Measurements from ENCODE around the gene LAMC1.

The LAMC1 gene

GRCh38 chr1:183023146-183023600 lies at the start of gene LAMC1:
Gene LAMC1 (plus strand): TSS chr1:183023420. CDS start chr1:183023717, 297 bp downstream.
- DNase-seq (ENCODE audit: low spot score): no peak

- no peak for DNase-seq (ENCODE audit: low spot score)
Measured at GRCh38 chr1:182974506-182975191, 48.6 kb upstream of the LAMC1 start.

- no peak for DNase-seq (ENCODE audit: low spot score)
Measured at GRCh38 chr1:182977480-182977879, 45.7 kb upstream of the LAMC1 start.

- DNase-seq (ENCODE audit: low spot score): no peak
Measured at GRCh38 chr1:182978151-182978853, 44.9 kb upstream of the LAMC1 start.

- no peak for DNase-seq (ENCODE audit: low spot score)
Measured at GRCh38 chr1:182984138-182984537, 39.1 kb upstream of the LAMC1 start.

- DNase-seq (ENCODE audit: low spot score): no peak
Measured at GRCh38 chr1:182984621-182985020, 38.6 kb upstream of the LAMC1 start.

GRCh38 chr1:182985876-182986275 lies 37.3 kb upstream of the LAMC1 start:
- DNase-seq (ENCODE audit: low spot score): no peak

- DNase-seq (ENCODE audit: low spot score): no peak
Measured at GRCh38 chr1:182990413-182991144, 32.6 kb upstream of the LAMC1 start.

GRCh38 chr1:182993746-182994145 lies 29.5 kb upstream of the LAMC1 start:
- DNase-seq (ENCODE audit: low spot score): no peak

- DNase-seq (ENCODE audit: low spot score): no peak
Measured at GRCh38 chr1:182995894-182996293, 27.3 kb upstream of the LAMC1 start.

GRCh38 chr1:182996816-182997215 lies 26.4 kb upstream of the LAMC1 start:
- no peak for DNase-seq (ENCODE audit: low spot score)

- DNase-seq (ENCODE audit: low spot score): no peak
Measured at GRCh38 chr1:182998482-182998881, 24.7 kb upstream of the LAMC1 start.

- DNase-seq (ENCODE audit: low spot score): no peak
Measured at GRCh38 chr1:183000167-183000962, 22.9 kb upstream of the LAMC1 start.

GRCh38 chr1:183002267-183002666 lies 21.0 kb upstream of the LAMC1 start:
- DNase-seq (ENCODE audit: low spot score): no peak

GRCh38 chr1:183002797-183003196 lies 20.4 kb upstream of the LAMC1 start:
- no peak for DNase-seq (ENCODE audit: low spot score)

- DNase-seq (ENCODE audit: low spot score): no peak
Measured at GRCh38 chr1:183003203-183003602, 20.0 kb upstream of the LAMC1 start.

- no peak for DNase-seq (ENCODE audit: low spot score)
Measured at GRCh38 chr1:183004141-183004540, 19.1 kb upstream of the LAMC1 start.

GRCh38 chr1:183011859-183012258 lies 11.4 kb upstream of the LAMC1 start:
- no peak for DNase-seq (ENCODE audit: low spot score)

- DNase-seq (ENCODE audit: low spot score): no peak
Measured at GRCh38 chr1:183012301-183012994, 10.8 kb upstream of the LAMC1 start.

GRCh38 chr1:183019139-183019740 lies 4.0 kb upstream of the LAMC1 start:
- DNase-seq (ENCODE audit: low spot score): no peak

- DNase-seq (ENCODE audit: low spot score): no peak
Measured at GRCh38 chr1:183019860-183020259, 3.4 kb upstream of the LAMC1 start.
